Gastroesophageal sphincter (tissue), 3 donors: ENCODE results near the gene CDK5.

Experiments
- POLR2A ChIP-seq, 2 donors: fragments of 450-650 bp; IDR thresholded peaks; one replicate each; pipeline ENCODE4 v1.6.1; 2017; ENCODE audit warnings: antibody characterized with exemption in 2 of 2, mild to moderate bottlenecking in 2 of 2, moderate library complexity in 1 of 2
- TF ChIP-seq, protein P1 (sequence below), 4 experiments: fragments of 200-600 bp in 2 of 4; fragments of 450-650 bp in 2 of 4; sonication (generic) in 1 of 4; IDR thresholded peaks; one replicate each; pipeline ENCODE4 v1.5.1; 2017 to 2019; ENCODE audit warnings: antibody characterized with exemption in 4 of 4, mild to moderate bottlenecking in 2 of 4, moderate library complexity in 2 of 4

DNA sequence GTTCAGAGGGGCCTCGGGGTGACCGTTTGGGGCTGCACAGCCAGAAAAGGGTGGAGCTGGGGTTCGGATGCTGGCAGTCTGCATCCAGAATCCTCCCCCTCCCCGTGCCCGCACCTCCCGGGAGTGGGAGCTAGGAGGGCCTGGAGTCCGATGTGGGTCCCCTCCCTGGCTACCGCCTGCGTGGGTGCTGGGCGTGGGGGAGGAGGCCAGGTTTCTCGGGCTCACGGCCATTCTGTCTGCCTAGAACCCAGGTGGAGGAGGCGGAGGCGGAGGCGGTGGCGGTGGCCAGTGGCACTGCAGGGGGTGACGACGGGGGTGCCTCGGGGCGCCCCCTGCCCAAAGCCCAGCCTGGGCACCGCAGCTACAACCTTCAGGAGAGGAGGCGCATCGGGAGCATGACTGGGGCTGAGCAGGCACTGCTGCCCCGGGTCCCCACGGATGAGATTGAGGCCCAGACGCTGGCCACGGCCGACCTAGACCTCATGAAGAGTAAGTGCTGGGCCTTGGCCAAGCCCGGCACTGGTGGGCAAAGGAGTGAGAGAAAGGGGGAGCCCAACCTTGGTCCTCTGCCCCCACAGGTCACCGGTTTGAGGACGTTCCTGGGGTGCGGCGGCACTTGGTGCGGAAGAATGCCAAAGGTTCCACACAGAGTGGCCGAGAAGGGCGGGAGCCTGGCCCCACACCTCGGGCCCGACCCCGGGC, 8.7 kb upstream of the CDK5 start:
- no peak for TF ChIP-seq POLR2A (IDR thresholded peaks at IDR 0.05)
- TF ChIP-seq, protein P1, sequence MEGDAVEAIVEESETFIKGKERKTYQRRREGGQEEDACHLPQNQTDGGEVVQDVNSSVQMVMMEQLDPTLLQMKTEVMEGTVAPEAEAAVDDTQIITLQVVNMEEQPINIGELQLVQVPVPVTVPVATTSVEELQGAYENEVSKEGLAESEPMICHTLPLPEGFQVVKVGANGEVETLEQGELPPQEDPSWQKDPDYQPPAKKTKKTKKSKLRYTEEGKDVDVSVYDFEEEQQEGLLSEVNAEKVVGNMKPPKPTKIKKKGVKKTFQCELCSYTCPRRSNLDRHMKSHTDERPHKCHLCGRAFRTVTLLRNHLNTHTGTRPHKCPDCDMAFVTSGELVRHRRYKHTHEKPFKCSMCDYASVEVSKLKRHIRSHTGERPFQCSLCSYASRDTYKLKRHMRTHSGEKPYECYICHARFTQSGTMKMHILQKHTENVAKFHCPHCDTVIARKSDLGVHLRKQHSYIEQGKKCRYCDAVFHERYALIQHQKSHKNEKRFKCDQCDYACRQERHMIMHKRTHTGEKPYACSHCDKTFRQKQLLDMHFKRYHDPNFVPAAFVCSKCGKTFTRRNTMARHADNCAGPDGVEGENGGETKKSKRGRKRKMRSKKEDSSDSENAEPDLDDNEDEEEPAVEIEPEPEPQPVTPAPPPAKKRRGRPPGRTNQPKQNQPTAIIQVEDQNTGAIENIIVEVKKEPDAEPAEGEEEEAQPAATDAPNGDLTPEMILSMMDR (IDR thresholded peaks at IDR 0.05): no peak
